T47D (cell line): ENCODE data around the gene RND3.

ENCODE experiments used
- DNase-seq, 2 experiments: peaks; one replicate each; pipeline versions ENCODE4 v3.0.0 to v3.0.0-alpha.2; 2011 to 2012; ENCODE audit warnings: low read depth in 1 of 2, low spot score in 1 of 2
- JUND ChIP-seq: IDR thresholded peaks from 2 replicates; pipeline ENCODE4 v1.6.1; 2012; ENCODE audit warnings: low read depth
- in situ Hi-C: cut with HindIII; loops from 2 replicates; pipeline ENCODE4 v1.10.0; 2016; ENCODE audit warnings: low sequenced_read_pairs, low pct_unique_long_range_greater_than_20kb

The RND3 gene

GRCh38 chr2:150466741-150467620, 20.5 kb downstream of the RND3 start:
- no peak for DNase-seq
- no peak for TF ChIP-seq JUND
- in situ Hi-C loops, result no loop called here

GRCh38 chr2:150465703-150466569, 21.5 kb downstream of the RND3 start:
- in situ Hi-C loops, result no loop called here
- no peak for TF ChIP-seq JUND
- no peak for DNase-seq

- DNase-seq, result no peak
- in situ Hi-C loops, result no loop called here
- no peak for TF ChIP-seq JUND
These were observed 22.5 kb downstream of the RND3 start for GRCh38 chr2:150464986-150465385.

GRCh38 chr2:150464270-150464669, 23.2 kb downstream of the RND3 start:
- no peak for TF ChIP-seq JUND
- in situ Hi-C loops, result no loop called here
- no peak for DNase-seq

- TF ChIP-seq JUND, result no peak
- in situ Hi-C loops, result no loop called here
- DNase-seq, result no peak
These were observed 24.7 kb downstream of the RND3 start for GRCh38 chr2:150462770-150463169.

- in situ Hi-C loops, result no loop called here
- no peak for TF ChIP-seq JUND
- DNase-seq, result no peak
These were observed 28.2 kb downstream of the RND3 start for GRCh38 chr2:150459281-150459680.

GRCh38 chr2:150450765-150451164, 36.7 kb downstream of the RND3 start:
- DNase-seq, result no peak
- in situ Hi-C loops, result no loop called here

GRCh38 chr2:150449856-150450255, 37.6 kb downstream of the RND3 start:
- no peak for DNase-seq
- in situ Hi-C loops, result no loop called here
- no peak for TF ChIP-seq JUND

More at GRCh38 chr2:150450765-150451164, 36.7 kb downstream of the RND3 start:
- no peak for TF ChIP-seq JUND

- DNase-seq, result no peak
- no peak for TF ChIP-seq JUND
- in situ Hi-C loops, result no loop called here
These were observed 42.1 kb downstream of the RND3 start for GRCh38 chr2:150445398-150445797.

- DNase-seq, result no peak
- in situ Hi-C loops, result no loop called here
- TF ChIP-seq JUND, result no peak
These were observed 45.0 kb downstream of the RND3 start for GRCh38 chr2:150442484-150442883.

- no peak for TF ChIP-seq JUND
- no peak for DNase-seq
- in situ Hi-C loops, result no loop called here
These were observed 45.7 kb downstream of the RND3 start for GRCh38 chr2:150441784-150442183.

GRCh38 chr2:150441226-150441625, 46.2 kb downstream of the RND3 start:
- DNase-seq, result no peak
- TF ChIP-seq JUND, result no peak
- in situ Hi-C loops, result no loop called here

- no peak for DNase-seq
- in situ Hi-C loops, result no loop called here
- no peak for TF ChIP-seq JUND
These were observed 48.8 kb downstream of the RND3 start for GRCh38 chr2:150438654-150439053.
